H1 (cell line): ENCODE measurements around the gene PLK5. TPM values are rescaled to one million over a fixed set of nuclear protein-coding genes. Genes with fewer than 3 reads are reported as not detected.

ENCODE experiments used
- BCL11A ChIP-seq, 2 experiments: IDR thresholded peaks; one replicate each; pipeline ENCODE4 v1.6.1; 2011; ENCODE audit warnings: low read depth in 2 of 2, low read length in 2 of 2, mild to moderate bottlenecking in 2 of 2
- CREB1 ChIP-seq: IDR thresholded peaks from 2 replicates; pipeline ENCODE4 v1.6.1; 2012; ENCODE audit warnings: inconsistent platforms
- EP300 ChIP-seq, 2 experiments: IDR thresholded peaks; 1 replicate in 1 of 2; 2 replicates in 1 of 2; pipeline ENCODE4 v1.6.1; 2011 to 2012; ENCODE audit warnings: low read depth in 2 of 2, low read length in 2 of 2, mild to moderate bottlenecking in 2 of 2, borderline replicate concordance in 1 of 2, inconsistent platforms in 1 of 2, moderate library complexity in 1 of 2
- KDM1A ChIP-seq: fragments of 200-600, 300-600 bp; sonication (generic); IDR thresholded peaks from 2 replicates; pipeline ENCODE4 v1.7.1; 2016; ENCODE audit warnings: mild to moderate bottlenecking, low read length, borderline replicate concordance
- POLR2A ChIP-seq, 2 experiments: IDR thresholded peaks; 1 replicate in 1 of 2; 2 replicates in 1 of 2; pipeline ENCODE4 v1.6.1; 2011; ENCODE audit warnings: low read depth in 2 of 2, low read length in 2 of 2, mild to moderate bottlenecking in 2 of 2; ENCODE audit errors: control extremely low read depth in 1 of 2
- RAD21 ChIP-seq, 2 experiments: IDR thresholded peaks in 1 of 2; conservative IDR thresholded peaks in 1 of 2; 2 replicates each; pipeline ENCODE4 v1.6.1; 2011; ENCODE audit warnings: low read depth in 2 of 2, low read length in 2 of 2, improper control_type of control experiment in 1 of 2, inconsistent platforms in 1 of 2, mild to moderate bottlenecking in 1 of 2, moderate library complexity in 1 of 2
- SIRT6 ChIP-seq: IDR thresholded peaks from one replicate; pipeline ENCODE4 v1.7.1; 2012; ENCODE audit warnings: low read length, inconsistent platforms
- SRF ChIP-seq: IDR thresholded peaks from 2 replicates; pipeline ENCODE4 v1.6.1; 2011; ENCODE audit warnings: mild to moderate bottlenecking, low read depth, low read length, moderate library complexity
- SUZ12 ChIP-seq: fragments of 200-600 bp; sonication (generic); IDR thresholded peaks from 2 replicates; pipeline ENCODE4 v1.6.1; 2012; ENCODE audit warnings: mild to moderate bottlenecking, inconsistent platforms, low read length, moderate library complexity, mixed read lengths
- TAF1 ChIP-seq: IDR thresholded peaks from 2 replicates; pipeline ENCODE4 v1.6.1; 2011; ENCODE audit warnings: mild to moderate bottlenecking, low read depth, low read length
- polyA plus RNA-seq, 7 experiments: library from polyadenylated mRNA; depleted of rRNA in 3 of 7; stranded (reverse) in 5 of 7; unstranded in 2 of 7; fragments of >200 nt in 5 of 7; fragments of 200-250 nt in 2 of 7; gene quantifications; 1 replicate in 5 of 7; 2 replicates in 1 of 7; 4 replicates in 1 of 7; pipeline versions ENCODE4 v1.2.1 to v1.2.3, GENCODE V29; 2011 to 2013; ENCODE audit warnings: missing spikeins in 2 of 7, mixed read lengths in 2 of 7
- total RNA-seq: library from RNA; stranded (reverse); fragmentation: NEBNext Ultra II Directional; extraction: Animal tissue kit (Norgen Biotek cat#: 25700); gene quantifications from 2 replicates; pipeline ENCODE4 v1.2.1, GENCODE V29; 2021

PLK5 gene
- total and polyA plus RNA-seq, 2 of the 8 experiments (the other 6 are each of a cell fraction or from before 2014, with no cell fraction given) = 0.43 to 0.45 TPM

DNA sequence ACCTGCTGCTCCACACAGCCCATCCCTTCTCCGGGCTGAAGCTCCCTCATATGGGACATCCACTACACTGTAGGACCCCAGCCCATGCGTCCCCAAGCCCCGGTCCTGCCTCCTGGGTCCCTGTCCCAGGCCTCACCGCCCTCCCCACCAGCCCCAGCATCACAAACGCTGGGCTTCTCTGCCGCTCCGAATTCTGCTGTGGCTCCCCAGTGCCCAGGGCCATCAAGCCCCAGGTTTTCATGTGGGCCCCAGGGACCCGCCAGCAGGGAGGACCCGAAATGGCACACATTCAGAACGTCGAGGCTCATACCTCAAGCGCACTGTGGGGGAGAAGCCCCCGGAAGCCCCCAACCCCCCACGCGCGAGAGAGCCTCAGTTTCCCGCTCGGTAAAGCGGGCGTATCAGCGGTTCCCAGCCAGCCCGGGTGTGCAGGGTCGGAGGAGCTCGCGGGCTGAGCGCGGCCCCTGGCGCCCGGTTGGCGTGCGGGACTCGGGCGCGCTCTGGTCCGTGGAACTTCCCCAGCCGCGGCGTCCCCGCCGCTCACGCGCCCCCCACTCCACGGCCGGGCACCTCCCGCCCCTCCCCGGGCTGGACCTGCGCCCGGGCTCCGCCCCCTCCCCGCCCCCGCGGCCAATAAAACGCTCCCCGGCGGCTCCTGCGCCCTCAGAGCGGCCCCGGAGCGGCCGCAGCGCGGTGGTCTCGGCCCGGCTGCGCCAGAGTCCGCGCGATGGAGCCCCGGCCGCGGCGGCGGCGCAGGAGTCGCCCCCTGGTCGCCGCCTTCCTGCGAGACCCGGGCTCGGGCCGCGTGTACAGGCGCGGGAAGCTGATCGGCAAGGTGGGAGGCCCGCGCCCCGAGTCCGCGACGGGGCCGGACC is at the start of gene PLK5 (continued):
- TF ChIP-seq RAD21 (IDR thresholded peaks at IDR 0.05 in 1 of 2, conservative IDR thresholded peaks at IDR 0.05 in 1 of 2; ENCODE audit: low read depth in 2 of 2, low read length in 2 of 2) (no peak), POLR2A (IDR thresholded peaks at IDR 0.05; ENCODE audit: control extremely low read depth in 1 of 2, low read depth in 2 of 2, low read length in 2 of 2) (peak in 1 of 2 experiments; percentile 79; a peak in 2 of 3 replicates), EP300 (IDR thresholded peaks at IDR 0.05; ENCODE audit: borderline replicate concordance in 1 of 2, low read depth in 2 of 2, low read length in 2 of 2) (no peak), SUZ12 (peak; percentile 48; the same call in 1 of the 2 replicates), SRF (no peak), KDM1A (peak; percentile 85; the same call in 1 of the 2 replicates), TAF1 (peak; percentile 84), SIRT6 (no peak), CREB1 (no peak), BCL11A (IDR thresholded peaks at IDR 0.05; ENCODE audit: low read depth in 2 of 2, low read length in 2 of 2) (no peak)
